HG03039 (cell line): ENCODE measurements around the gene ATP2B3.

Source experiments
- ATAC-seq: cut with Tn5 transposase; IDR thresholded peaks from one replicate; pipeline ENCODE4 v1.9.1; 2021; ENCODE audit warnings: mild to moderate bottlenecking, moderate library complexity; ENCODE audit not compliant: unreplicated experiment

Gene ATP2B3

DNA sequence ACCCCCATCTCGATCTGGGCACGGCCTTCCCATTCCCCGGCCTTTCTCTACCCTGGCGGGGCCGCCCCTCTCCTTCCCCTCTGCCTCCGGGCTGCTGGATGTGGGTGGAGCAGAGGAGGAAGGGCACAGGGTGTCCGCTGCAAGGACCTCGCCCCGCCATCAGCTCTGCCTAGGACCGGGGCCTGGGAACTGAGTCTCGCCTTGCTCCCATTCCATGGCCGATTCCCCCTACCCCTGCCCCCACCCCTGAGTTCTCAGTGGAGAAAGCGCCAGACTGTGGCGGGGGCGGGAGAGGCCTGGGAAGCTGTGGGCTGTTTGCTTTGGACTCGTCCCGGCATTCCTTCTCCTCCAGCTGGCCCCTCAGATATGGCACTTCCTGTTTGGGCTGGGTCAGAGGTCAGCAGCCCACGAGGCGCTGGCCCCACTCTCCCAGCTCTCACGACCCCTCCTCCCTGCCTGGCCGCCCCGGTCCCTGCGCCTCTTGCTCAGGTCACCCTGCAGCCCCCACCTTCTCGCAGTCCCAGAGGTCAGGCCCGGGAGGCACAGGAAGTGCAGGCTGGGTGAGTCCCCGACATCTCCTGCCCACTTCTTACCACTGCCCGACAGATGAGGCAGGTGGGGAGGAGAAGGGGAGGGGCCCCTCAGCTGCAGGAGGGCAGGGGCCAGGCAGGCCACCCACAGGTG lies 29.1 kb upstream of the ATP2B3 start:
- ATAC-seq: no peak

DNA sequence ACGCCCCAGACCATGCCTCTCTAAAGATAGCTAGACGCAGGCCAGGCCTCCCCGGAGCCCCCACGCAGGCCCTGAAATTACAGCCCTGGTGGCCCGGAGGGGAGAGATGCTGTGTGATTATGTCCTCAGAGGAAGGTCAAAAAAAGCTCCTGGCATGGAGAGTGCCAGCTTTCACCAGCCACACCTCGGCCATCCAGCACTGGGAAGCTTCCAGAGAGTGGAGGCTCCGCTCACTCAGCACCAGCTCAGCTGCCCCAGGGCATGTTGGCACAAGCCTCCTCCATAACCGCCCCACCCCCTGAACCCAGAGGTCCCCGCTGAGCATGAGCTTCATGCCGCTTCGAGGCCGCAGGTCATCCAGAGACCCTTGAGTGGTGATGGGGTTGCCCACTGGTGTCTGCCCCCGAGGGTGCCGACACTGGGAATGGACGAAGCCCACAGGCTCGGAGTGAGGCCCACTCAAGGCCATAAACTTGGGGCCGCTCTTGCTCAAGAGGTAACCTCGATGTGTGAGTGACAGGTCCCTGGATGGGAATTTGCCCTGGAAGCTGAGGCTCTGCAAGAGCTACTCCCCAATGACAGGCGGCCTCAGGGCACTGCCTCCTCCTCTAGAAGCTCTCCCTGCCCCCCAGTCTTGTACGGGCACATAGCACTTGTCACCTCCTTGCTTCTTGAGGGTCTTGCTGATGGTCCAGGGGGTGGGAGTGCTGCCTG lies 27.1 kb upstream of the ATP2B3 start:
- no peak for ATAC-seq

DNA sequence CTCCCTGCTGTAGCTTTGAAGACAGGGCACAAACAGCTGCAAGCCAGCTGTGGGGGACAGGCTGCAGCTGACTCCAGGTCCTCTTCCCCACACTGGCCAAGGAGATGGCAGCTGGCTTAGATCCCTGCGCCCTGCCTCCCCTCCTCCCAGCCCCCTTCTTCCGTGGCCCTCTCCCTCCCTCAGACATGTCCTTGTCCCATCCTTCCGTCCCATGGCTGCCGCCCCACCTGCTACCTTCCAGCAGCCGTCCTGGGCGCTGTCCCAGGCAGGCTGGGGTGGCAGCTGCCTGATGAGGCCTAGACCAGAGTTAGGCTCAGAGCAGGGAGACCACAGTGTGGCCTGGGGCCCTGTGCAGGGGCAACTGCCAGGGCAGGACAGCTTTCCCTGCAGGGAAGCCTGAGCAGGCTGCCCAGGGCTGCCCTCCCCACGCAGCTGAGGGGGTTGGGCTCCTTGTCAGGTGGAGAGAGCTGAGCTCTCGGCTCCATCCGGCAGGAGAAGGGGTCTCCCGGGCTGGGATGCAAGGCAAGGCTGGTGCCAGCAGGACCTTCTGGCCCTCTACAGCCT lies 26.0 kb upstream of the ATP2B3 start:
- ATAC-seq: no peak

GRCh38 chrX:153491918-153492317 lies 25.5 kb upstream of the ATP2B3 start:
- no peak for ATAC-seq

DNA sequence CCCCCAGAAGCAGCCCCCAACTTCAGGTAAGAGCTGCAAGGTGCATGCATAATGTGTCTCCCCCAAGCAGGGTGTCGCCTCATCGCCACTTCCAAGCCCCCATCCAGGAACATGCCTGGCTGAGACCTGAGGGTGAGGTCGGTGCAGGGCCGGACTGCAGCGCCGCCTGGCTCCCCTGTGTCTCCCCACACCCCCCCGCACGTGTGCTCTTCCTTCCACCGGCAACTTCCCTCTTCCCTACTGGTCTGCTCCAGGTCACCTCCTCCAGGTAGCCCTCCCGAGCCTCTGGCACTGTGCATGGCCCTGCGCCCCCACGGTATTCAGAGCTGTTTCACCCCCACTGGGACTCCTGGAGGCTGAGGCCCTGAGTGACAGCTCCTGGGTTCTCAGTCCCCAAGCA lies 24.9 kb upstream of the ATP2B3 start:
- ATAC-seq: no peak

DNA sequence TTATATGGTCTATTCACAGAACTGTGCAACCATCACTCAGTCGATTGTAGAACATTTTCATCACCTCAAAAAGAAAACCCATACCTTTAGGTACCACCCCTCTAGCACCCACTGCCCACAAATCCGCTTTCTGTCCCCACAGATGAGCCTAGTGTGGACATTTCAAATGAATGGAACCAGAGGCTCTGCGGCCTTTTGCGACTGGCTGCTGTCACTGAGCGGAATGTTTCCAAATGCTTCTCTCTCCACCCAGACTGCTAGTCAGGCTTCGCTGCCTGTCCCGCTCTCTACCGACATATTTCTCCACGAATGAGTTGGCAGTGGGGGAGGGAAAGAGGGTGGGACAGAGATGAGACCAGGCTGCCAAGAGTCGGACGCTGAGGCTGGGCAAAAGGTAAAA lies 24.4 kb upstream of the ATP2B3 start:
- ATAC-seq: no peak

DNA sequence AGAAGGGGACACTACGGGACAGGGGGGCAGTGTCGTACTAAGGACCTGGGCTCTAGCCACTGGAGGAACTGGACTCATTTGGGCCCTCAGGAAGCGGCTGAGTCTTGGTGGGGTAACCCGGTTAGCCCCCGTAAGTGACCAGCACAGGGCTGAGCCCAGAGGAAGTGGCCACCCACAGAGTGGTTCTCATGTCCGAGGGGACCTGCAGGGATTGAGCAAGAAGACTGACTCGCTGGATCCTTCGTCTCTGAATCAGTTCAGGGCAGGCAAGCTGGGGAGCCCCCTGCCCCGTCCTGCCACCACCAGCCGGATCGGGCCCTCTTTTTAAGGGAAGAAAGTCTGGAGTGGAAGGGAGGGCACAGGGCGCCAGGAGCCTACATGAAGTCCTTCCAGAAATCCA lies 23.4 kb upstream of the ATP2B3 start:
- ATAC-seq: no peak

DNA sequence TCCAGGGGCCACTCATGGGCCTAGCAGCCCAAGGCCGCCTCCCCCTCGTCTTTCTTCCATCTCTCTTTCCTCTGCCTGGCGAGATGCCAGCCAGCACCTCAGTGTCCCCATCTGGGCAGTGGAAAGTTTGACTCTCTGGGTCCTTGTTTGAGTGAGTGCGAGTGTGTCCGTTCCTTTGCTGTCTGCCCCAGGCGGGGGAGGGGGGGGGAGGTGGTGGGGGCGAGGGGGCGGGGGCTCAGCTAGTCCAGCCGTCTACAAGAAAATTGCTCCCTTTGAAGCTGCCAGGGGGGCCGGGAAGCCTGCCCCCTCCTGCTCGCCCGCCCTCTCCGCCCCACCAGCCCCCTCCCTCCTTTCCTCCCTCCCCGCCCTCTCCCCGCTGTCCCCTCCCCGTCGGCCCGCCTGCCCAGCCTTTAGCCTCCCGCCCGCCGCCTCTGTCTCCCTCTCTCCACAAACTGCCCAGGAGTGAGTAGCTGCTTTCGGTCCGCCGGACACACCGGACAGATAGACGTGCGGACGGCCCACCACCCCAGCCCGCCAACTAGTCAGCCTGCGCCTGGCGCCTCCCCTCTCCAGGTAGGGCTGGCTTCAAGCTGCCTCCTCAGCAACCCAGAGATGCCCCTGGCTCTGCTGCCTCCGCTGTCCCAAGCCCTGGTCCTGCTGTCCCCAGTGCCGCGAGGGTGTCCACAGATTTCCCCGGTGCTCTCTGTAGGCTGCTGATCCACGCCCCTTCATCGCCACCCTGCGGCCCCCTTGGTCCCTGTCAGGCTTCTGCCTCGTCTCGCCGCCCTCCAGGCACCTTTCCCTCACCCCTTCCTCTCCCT lies 22.7 kb upstream of the ATP2B3 start, which contains the start of gene BGN:
BGN (plus strand) TSS at position 440 of the 821 bp plus-strand sequence. CDS start 9,652 bp downstream, outside the sequence.
- no peak for ATAC-seq

DNA sequence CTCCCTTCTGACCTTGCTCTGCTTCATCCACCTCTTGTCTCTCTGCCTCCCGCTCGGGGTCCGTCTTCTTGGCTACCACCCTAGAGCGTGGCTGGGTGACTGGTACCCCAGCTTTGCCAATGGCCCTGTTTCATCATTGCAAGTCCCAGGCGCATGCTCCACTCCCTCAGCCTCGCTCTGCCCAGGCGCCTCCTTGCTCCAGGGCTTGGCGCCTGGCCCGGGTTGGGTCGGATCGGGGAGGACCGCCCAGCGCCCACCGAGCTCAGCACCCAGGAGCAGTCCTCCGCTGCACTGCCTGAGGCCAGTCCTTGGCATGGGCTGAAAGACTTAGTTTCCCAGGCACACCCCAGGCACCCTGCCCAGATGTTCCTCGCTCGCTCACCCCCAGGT lies 22.1 kb upstream of the ATP2B3 start:
- ATAC-seq: no peak

GRCh38 chrX:153495903-153496589 lies 21.4 kb upstream of the ATP2B3 start:
- ATAC-seq: no peak

DNA sequence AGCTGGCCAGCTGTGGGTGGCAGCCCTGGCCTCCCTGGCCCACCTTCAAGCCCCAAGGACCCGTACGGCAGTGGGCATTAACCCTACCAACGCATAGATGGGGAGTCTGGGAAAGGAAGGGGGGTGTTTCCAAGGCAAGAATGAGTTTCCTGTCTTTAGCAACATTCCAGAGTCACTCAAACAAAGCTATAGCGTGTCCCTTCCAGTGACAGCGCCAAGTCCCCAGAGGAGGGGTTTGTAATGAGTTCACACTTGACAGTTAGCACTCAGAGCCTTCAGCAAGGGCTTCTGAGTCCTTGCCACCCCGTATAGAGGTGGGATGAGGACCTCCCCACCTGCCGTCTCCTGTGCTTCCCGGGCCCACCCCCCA lies 20.9 kb upstream of the ATP2B3 start:
- ATAC-seq: no peak

DNA sequence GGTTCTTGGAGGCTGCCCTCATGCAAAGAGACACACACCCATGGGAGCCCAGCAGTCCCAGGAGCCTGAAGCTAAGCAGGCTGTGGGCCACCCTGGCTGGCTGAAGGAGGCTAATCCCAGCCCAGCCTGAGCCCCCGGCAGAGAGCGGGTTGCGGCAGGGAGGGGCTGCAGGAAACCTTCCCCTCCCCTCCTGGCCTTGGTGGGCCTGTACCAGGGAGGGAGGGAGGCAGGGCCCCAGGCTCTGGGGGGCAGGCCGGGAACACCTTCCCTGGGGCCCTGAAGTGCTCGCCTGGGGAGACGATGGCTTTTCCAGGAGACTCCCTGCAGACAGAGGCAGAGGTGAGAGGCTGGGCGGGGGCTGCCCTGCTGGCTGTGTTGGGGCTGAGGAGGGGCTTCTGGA lies 19.0 kb upstream of the ATP2B3 start:
- ATAC-seq: no peak

GRCh38 chrX:153499341-153499740 lies 18.1 kb upstream of the ATP2B3 start:
- ATAC-seq: no peak

DNA sequence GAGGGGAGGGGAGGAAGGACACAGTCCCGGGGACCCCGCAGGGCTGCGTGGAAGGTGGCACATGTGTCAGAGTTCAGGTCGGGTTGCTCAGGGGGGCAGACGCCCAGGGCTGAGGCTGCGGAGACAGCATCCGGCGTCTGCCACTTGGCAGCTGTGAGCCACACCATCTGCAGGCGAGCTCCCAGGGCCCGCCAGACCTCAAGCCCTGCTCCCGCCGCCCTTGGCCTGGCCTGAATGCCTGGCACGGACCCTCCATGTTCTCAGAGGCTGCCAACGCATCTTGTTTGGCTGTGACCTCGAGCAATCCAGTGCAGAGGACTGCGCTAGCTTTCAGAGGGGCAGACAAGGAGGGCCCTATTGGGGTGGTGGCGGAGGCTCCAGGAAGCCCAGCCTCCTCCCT lies 17.6 kb upstream of the ATP2B3 start:
- no peak for ATAC-seq

- ATAC-seq: no peak
Measured at GRCh38 chrX:153500676-153501280, 16.7 kb upstream of the ATP2B3 start.

GRCh38 chrX:153501530-153501929 lies 15.9 kb upstream of the ATP2B3 start:
- ATAC-seq: no peak

DNA sequence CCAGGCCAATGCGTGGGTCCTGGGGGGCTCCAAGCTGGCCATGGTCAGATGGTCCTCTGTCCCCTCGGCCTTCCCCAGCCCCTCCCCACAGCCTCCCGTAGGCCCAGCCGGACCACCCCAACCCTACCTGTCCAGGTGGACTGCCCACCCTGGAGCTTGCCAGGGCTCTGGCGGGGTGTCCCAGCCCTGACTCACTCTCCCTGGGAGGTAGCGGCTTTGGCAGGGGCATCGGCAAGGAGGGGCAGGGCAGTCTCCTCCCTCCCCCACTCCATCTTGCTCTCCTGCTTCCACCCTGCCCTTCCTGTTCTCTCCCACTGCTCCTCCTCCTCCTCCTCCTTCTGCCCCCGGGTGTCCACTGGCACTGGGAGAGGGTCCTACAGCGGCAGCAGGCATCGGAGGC lies 15.3 kb upstream of the ATP2B3 start:
- no peak for ATAC-seq

- ATAC-seq: no peak
Measured at GRCh38 chrX:153502796-153503195, 14.6 kb upstream of the ATP2B3 start.

DNA sequence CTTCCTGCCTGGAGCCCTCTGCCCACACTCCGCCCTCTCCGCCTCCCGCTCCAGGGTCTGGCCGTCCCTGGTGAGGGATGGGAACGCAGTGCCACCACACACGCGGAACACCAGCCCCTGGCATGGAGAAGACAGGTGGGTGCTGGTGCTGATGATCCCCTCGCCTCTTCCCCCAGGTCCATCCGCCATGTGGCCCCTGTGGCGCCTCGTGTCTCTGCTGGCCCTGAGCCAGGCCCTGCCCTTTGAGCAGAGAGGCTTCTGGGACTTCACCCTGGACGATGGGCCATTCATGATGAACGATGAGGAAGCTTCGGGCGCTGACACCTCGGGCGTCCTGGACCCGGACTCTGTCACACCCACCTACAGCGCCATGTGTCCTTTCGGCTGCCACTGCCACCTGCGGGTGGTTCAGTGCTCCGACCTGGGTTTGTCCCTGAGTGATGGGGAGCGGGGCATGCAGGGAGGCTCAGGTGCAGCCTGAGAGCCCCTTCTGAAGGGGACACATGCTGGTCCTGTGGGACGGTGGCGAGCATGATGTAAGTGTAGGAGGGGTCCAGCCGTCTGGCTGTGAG lies 12.9 kb upstream of the ATP2B3 start:
- no peak for ATAC-seq

- no peak for ATAC-seq
Measured at GRCh38 chrX:153505361-153505760, 12.1 kb upstream of the ATP2B3 start.
